MG63 (cell line): ENCODE data around the gene VIPR1. TPM values are rescaled to one million over a fixed set of nuclear protein-coding genes. Genes with fewer than 3 reads are reported as not detected.

ENCODE experiments used
- DNase-seq: peaks from one replicate; pipeline ENCODE4 v3.0.0-alpha.2; 2020
- H3K27me3 ChIP-seq: fragments of 250-450 bp; sonication (Bioruptor Pico); 2 replicates; pipeline ENCODE4 v1.5.1; 2020; ENCODE audit warnings: mild to moderate bottlenecking, moderate library complexity
- H3K36me3 ChIP-seq: fragments of 250-450 bp; sonication (Bioruptor Pico); 2 replicates; pipeline ENCODE4 v1.5.1; 2020; ENCODE audit warnings: mild to moderate bottlenecking, moderate library complexity
- H3K4me3 ChIP-seq: fragments of 250-450 bp; sonication (Bioruptor Pico); 2 replicates; pipeline ENCODE4 v1.5.1; 2020; ENCODE audit warnings: mild to moderate bottlenecking, moderate library complexity
- H3K9me3 ChIP-seq: fragments of 250-450 bp; sonication (Bioruptor Pico); 2 replicates; pipeline ENCODE4 v1.5.1; 2020; ENCODE audit warnings: mild to moderate bottlenecking, moderate library complexity
- total RNA-seq: library from RNA; depleted of rRNA; stranded (reverse); fragments of >200 nt; shearing (Covaris generic); gene quantifications from 2 replicates; pipeline ENCODE4 v1.2.3, GENCODE V29; 2014; ENCODE audit warnings: low replicate concordance

The VIPR1 gene
- total RNA-seq, 1 experiment from 2014 or later, result not detected

- H3K4me3 ChIP-seq, result no peak overlapping the region
- H3K36me3 ChIP-seq, result no peaks in the 10 kb centered on the region
- DNase-seq, result no peak
- H3K27me3 ChIP-seq, result no peaks in the 10 kb centered on the region
- H3K9me3 ChIP-seq, result no peaks in the 10 kb centered on the region
Observed at GRCh38 chr3:42518800-42519567, 16.5 kb downstream of the VIPR1 start.

DNA sequence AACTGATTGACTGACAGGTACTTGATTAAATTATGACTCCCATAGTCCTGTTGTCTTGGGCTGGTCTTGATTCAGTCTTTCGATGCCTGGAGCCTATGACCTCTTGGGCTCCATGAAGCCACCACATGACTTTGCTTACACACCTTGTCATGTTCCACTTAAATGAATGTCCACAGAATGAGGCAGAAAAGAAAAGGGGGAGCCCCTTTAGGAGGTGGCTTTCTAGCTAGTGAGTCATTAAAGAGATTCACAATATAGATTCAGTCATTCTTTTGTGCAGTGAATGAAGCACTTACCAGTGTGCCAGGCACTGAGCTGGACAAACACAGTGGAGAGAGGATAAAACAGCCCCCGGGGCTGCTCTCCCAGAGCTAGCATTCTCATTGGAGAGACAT is 17.1 kb downstream of the VIPR1 start:
- Histone ChIP-seq H3K9me3 (no peaks in the 10 kb centered on the region), H3K27me3 (no peaks in the 10 kb centered on the region), H3K36me3 (no peaks in the 10 kb centered on the region), H3K4me3 (no peak overlapping the region)
- no peak for DNase-seq

GRCh38 chr3:42520336-42520735 is 17.9 kb downstream of the VIPR1 start:
- H3K4me3 ChIP-seq, result no peak overlapping the region
- DNase-seq, result no peak
- H3K27me3 ChIP-seq, result no peaks in the 10 kb centered on the region
- H3K9me3 ChIP-seq, result no peaks in the 10 kb centered on the region
- H3K36me3 ChIP-seq, result no peaks in the 10 kb centered on the region

GRCh38 chr3:42520906-42521305 is 18.5 kb downstream of the VIPR1 start:
- H3K27me3 ChIP-seq, result no peaks in the 10 kb centered on the region
- H3K4me3 ChIP-seq, result no peak overlapping the region
- no peaks in the 10 kb centered on the region for H3K9me3 ChIP-seq
- no peaks in the 10 kb centered on the region for H3K36me3 ChIP-seq
- DNase-seq, result no peak

GRCh38 chr3:42524751-42525150 is 22.3 kb downstream of the VIPR1 start:
- no peaks in the 10 kb centered on the region for H3K36me3 ChIP-seq
- no peaks in the 10 kb centered on the region for H3K9me3 ChIP-seq
- no peaks in the 10 kb centered on the region for H3K27me3 ChIP-seq
- H3K4me3 ChIP-seq, result no peak overlapping the region
- DNase-seq, result no peak

DNA sequence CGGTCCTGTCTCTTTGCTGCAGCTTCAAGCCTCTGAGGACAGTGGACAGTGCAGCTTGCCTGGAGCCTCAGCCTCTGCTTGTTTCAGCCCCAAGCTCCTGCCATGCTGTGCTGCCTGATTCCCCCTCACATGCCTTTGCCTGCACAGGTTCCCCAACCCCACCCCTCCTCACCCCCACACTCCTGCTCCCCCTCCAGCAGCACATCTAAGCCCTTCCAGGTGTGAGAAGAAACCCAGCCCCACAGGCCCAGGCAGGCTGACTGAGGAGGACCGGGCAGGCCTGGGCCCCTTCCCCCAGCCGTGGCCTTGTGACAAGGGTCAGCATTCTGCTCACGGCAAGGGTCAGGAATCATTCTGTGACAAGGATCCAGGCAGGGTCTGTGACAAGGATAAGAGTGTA is 22.8 kb downstream of the VIPR1 start:
- DNase-seq, result no peak
- H3K4me3 ChIP-seq, result no peak overlapping the region
- no peaks in the 10 kb centered on the region for H3K36me3 ChIP-seq
- no peaks in the 10 kb centered on the region for H3K27me3 ChIP-seq
- no peaks in the 10 kb centered on the region for H3K9me3 ChIP-seq

DNA sequence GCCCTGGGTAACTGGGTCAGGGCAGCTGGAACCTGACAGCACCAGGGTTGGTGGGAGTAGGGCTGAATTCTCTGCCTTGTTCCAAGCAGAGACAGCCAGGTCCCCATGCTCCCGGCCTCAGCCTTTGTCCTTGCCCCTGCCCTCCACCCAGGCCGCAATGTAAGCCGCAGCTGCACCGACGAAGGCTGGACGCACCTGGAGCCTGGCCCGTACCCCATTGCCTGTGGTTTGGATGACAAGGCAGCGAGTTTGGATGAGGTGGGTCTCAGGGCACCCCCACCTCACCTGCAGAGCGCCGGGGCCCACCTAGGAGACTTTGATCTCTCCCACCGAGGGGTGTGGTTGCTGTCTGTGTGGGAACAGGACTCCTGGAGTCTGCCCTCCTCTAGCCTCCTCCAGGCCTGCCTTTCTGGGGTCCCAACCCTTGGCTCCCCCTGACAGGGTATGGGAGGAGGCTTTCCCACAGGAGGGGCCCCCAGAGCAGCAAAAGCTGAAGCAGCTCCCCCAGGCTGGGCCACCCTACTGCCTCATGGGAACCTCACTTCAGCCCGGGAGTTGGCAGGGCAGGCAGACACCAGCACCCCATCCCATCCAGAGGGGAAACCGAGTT is 23.4 kb downstream of the VIPR1 start:
- Histone ChIP-seq H3K4me3 (no peak overlapping the region), H3K36me3 (no peaks in the 10 kb centered on the region), H3K27me3 (no peaks in the 10 kb centered on the region), H3K9me3 (no peaks in the 10 kb centered on the region)
- DNase-seq, result no peak

GRCh38 chr3:42526616-42527367 is 24.3 kb downstream of the VIPR1 start:
- H3K36me3 ChIP-seq, result no peaks in the 10 kb centered on the region
- DNase-seq, result no peak
- H3K4me3 ChIP-seq, result no peak overlapping the region
- H3K9me3 ChIP-seq, result no peaks in the 10 kb centered on the region
- no peaks in the 10 kb centered on the region for H3K27me3 ChIP-seq

DNA sequence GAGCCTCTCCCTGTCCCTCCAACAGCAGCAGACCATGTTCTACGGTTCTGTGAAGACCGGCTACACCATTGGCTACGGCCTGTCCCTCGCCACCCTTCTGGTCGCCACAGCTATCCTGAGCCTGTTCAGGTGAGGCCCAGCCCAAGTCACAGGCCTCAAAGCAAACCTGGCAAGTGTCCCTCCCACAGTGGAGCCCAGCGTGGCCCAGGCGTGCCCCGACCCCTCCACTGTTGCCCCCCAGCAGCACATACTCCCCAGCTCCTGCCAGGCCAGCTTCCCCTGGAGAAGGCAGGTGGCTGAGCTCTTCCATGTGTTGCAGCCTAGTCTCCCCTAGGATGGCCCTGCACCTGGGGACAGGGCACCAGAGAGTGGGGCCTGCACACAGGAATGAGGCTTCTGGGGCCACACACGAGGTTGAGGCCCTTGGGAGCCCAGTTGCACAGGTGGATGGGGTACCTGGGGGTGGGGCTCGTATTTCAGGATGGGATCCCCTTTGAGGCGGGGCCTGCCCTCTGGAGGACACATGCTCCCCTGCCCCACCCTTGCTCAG is 25.0 kb downstream of the VIPR1 start:
- Histone ChIP-seq H3K9me3 (no peaks in the 10 kb centered on the region), H3K4me3 (no peak overlapping the region), H3K36me3 (no peaks in the 10 kb centered on the region), H3K27me3 (no peaks in the 10 kb centered on the region)
- DNase-seq, result no peak

- DNase-seq, result no peak
- no peak overlapping the region for H3K4me3 ChIP-seq
- no peaks in the 10 kb centered on the region for H3K36me3 ChIP-seq
- no peaks in the 10 kb centered on the region for H3K9me3 ChIP-seq
- H3K27me3 ChIP-seq, result no peaks in the 10 kb centered on the region
Observed at GRCh38 chr3:42529468-42529867, 27.0 kb downstream of the VIPR1 start.

DNA sequence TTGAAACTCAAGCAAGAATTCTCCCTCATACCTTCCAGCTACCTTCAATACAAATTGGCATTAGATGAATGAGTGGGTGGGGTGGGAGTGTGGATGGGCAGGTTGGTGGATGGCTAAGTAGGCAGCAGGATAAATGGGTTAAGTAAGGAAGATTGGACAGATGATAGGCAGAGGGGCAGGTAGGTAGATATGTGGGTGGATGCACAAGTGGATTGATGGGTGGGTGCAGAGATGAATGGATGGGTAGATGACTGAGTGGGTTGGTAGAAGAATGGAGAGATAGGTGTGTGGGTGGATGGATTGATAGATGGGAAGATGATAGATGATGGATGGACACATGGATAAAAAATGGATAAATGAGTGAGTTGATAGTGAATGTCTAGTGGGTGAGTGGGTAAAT is 27.6 kb downstream of the VIPR1 start:
- H3K36me3 ChIP-seq, result no peaks in the 10 kb centered on the region
- H3K4me3 ChIP-seq, result no peak overlapping the region
- H3K27me3 ChIP-seq, result no peaks in the 10 kb centered on the region
- DNase-seq, result no peak
- no peaks in the 10 kb centered on the region for H3K9me3 ChIP-seq

DNA sequence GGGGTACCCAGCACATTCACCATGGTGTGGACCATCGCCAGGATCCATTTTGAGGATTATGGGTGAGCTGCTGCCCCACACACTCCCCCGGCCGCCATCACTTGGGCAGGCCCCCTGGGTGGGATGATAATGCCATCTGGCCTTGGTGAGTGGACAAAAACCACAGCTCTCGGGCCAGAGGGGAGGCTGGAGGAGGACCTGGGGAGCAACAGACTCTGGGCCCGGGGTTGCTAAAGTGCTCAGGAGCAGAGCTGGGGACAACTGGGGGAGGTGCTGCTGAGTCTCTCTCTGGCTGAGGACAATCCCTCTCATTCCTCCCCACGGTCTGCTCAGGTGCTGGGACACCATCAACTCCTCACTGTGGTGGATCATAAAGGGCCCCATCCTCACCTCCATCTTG is 29.0 kb downstream of the VIPR1 start:
- no peak for DNase-seq
- Histone ChIP-seq H3K9me3 (no peaks in the 10 kb centered on the region), H3K36me3 (no peaks in the 10 kb centered on the region), H3K4me3 (no peak overlapping the region), H3K27me3 (no peaks in the 10 kb centered on the region)

- DNase-seq, result no peak
- Histone ChIP-seq H3K36me3 (no peaks in the 10 kb centered on the region), H3K9me3 (no peaks in the 10 kb centered on the region), H3K27me3 (no peaks in the 10 kb centered on the region), H3K4me3 (no peak overlapping the region)
Observed at GRCh38 chr3:42532229-42532628, 29.8 kb downstream of the VIPR1 start.

DNA sequence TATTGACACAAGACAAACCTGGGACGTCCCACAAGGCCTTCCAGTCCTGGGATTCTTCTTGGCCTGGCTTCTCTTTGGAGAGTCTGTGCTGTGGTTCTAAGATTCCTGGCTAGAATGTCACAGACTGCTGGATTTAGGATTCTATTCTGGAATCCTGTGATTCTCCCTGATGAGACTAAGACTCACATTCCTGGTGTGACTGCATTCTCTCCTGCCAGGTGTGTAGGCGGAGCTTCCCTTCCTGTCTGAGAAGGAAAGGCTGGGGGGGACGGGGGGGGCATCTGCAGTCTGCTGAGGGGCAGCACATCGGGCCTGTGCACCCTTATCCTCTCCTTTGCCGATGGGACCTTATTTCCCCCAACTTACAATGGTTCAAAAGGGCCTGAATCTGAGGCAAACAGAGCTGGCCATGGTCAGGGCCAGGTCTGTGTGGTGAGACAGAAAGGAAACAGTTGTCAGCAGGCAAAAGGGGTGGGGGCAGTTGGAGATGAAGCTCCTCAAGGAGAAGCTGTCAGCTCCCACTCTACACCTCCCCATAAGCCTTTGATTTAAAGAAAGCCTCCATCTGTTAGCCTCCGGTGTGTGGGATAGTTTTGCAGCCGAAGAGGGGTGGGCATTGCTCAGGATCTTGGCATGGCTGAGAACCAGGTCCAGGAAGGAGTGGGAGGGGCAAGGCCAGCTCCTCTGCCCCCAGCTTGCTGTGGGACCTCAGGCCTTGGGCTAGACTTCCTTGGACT is 30.9 kb downstream of the VIPR1 start:
- no peak overlapping the region for H3K4me3 ChIP-seq
- no peaks in the 10 kb centered on the region for H3K9me3 ChIP-seq
- no peaks in the 10 kb centered on the region for H3K27me3 ChIP-seq
- H3K36me3 ChIP-seq, result no peaks in the 10 kb centered on the region
- no peak for DNase-seq

GRCh38 chr3:42535981-42536784 is 33.7 kb downstream of the VIPR1 start:
- no peak overlapping the region for H3K4me3 ChIP-seq
- no peaks in the 10 kb centered on the region for H3K36me3 ChIP-seq
- no peaks in the 10 kb centered on the region for H3K9me3 ChIP-seq
- no peaks in the 10 kb centered on the region for H3K27me3 ChIP-seq
- no peak for DNase-seq

DNA sequence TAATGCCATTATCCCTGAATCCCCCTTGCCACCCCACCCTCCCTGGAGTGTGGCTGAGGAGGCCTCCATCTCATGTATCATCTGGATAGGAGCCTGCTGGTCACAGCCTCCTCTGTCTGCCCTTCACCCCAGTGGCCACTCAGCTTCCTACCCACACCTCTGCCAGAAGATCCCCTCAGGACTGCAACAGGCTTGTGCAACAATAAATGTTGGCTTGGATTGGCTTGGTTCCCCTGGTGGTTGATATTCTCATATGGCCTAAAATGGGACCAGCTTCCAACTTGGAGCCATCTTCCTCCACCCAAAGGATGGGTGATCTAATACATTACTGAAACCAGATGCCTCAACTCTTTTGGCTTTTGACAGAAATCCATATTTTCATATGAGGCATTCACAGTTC is 34.9 kb downstream of the VIPR1 start:
- H3K27me3 ChIP-seq, result no peaks in the 10 kb centered on the region
- no peaks in the 10 kb centered on the region for H3K9me3 ChIP-seq
- H3K36me3 ChIP-seq, result no peaks in the 10 kb centered on the region
- H3K4me3 ChIP-seq, result no peak overlapping the region
- DNase-seq, result no peak
